HCT116 (cell line): ENCODE data around the gene ZNF697.

Experiments
- CTCF ChIP-seq, 3 experiments: fragments of 200-600 bp in 1 of 3; sonication (generic) in 1 of 3; IDR thresholded peaks in 2 of 3; conservative IDR thresholded peaks in 1 of 3; 2 replicates each; pipeline ENCODE4 v1.5.1; 2012 to 2017; ENCODE audit warnings: low read depth in 2 of 3, low read length in 2 of 3, antibody characterized with exemption in 1 of 3, borderline replicate concordance in 1 of 3, control low read depth in 1 of 3, mild to moderate bottlenecking in 1 of 3, mixed read lengths in 1 of 3, mixed run types in 1 of 3, moderate library complexity in 1 of 3; ENCODE audit not compliant: insufficient read depth in 1 of 3
- EZH2 ChIP-seq: fragments of 200-600 bp; sonication (generic); IDR thresholded peaks from 2 replicates; pipeline ENCODE4 v1.6.1; 2017; ENCODE audit warnings: antibody characterized with exemption, mixed run types
- POLR2A ChIP-seq: IDR thresholded peaks from 2 replicates; pipeline ENCODE4 v1.7.0; 2011; ENCODE audit warnings: borderline replicate concordance; ENCODE audit not compliant: insufficient read depth, insufficient read length; ENCODE audit errors: extremely low read depth
- RAD21 ChIP-seq: IDR thresholded peaks from 2 replicates; pipeline ENCODE4 v1.6.1; 2012; ENCODE audit warnings: low read depth, mild to moderate bottlenecking
- SRF ChIP-seq: IDR thresholded peaks from 2 replicates; pipeline ENCODE4 v1.6.1; 2012; ENCODE audit warnings: low read depth
- ZNF274 ChIP-seq: fragments of 200-500 bp; sonication (Bioruptor generic); IDR thresholded peaks from 2 replicates; pipeline ENCODE4 v1.6.1; 2014; ENCODE audit warnings: mild to moderate bottlenecking, low read depth, low read length, inconsistent platforms

GRCh38 chr1:119653839-119654170, 5.7 kb upstream of the ZNF697 start:
- TF ChIP-seq CTCF (IDR thresholded peaks at IDR 0.05 in 2 of 3, conservative IDR thresholded peaks at IDR 0.05 in 1 of 3; ENCODE audit: borderline replicate concordance in 1 of 3, insufficient read depth in 1 of 3, low read depth in 2 of 3, low read length in 2 of 3) = no peak
- no peak for TF ChIP-seq POLR2A
- TF ChIP-seq SRF = no peak
- TF ChIP-seq ZNF274 = no peak
- TF ChIP-seq RAD21 = no peak
- TF ChIP-seq EZH2 = no peak
